Measurements from ENCODE around the gene FAM131B.

Gene FAM131B

DNA sequence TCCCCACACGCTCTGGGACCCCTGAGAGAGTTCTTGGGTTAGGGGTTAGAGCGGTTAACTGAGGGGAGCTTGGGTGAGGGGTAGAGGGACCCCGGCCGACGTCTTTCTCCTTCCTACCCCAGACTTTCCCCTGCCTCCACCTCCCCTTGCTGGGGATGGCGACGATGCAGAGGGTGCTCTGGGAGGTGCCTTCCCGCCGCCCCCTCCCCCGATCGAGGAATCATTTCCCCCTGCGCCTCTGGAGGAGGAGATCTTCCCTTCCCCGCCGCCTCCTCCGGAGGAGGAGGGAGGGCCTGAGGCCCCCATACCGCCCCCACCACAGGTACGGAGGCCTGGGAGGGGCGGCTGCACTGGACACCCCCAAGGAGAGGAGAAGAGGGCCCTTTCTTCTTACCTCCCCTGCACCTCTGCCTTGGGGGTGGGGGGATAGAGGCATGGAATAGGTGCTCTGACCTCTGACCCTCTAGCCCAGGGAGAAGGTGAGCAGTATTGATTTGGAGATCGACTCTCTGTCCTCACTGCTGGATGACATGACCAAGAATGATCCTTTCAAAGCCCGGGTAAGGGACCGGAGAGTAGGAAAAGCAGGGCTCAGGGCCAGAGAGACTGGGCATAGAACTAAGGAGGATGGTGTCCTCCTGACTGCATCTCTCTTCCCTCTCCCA lies 19.7 kb upstream of the FAM131B start:
- DNase-seq: no peak

DNA sequence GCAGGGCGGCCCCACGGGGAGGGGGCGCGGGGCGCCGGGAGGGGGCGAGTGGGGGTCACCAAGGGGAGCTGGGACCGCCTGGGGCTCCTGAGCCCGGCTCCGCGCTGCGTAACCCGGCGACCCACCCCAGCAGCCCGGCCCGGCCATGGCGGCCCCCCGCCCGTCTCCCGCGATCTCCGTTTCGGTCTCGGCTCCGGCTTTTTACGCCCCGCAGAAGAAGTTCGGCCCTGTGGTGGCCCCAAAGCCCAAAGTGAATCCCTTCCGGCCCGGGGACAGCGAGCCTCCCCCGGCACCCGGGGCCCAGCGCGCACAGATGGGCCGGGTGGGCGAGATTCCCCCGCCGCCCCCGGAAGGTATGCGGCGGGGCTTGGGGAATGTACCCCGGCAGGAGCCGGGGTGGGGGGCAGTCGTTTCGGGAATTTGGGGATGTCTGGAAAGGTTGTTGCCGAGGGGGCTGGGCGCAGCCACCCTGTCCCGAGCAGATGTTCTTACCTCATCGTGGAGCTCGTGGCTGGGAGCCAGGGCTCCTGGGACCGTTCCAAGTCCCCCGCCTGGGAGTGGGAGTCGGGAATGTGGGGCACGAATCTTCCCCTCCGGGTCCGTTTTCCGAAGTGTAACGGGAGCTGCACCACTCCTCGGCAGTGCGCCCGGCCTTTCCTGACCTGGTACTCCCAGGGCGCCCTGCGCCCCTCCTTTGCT lies 19.1 kb upstream of the FAM131B start:
- DNase-seq: peak in 1 of 5 experiments; percentile 31

DNA sequence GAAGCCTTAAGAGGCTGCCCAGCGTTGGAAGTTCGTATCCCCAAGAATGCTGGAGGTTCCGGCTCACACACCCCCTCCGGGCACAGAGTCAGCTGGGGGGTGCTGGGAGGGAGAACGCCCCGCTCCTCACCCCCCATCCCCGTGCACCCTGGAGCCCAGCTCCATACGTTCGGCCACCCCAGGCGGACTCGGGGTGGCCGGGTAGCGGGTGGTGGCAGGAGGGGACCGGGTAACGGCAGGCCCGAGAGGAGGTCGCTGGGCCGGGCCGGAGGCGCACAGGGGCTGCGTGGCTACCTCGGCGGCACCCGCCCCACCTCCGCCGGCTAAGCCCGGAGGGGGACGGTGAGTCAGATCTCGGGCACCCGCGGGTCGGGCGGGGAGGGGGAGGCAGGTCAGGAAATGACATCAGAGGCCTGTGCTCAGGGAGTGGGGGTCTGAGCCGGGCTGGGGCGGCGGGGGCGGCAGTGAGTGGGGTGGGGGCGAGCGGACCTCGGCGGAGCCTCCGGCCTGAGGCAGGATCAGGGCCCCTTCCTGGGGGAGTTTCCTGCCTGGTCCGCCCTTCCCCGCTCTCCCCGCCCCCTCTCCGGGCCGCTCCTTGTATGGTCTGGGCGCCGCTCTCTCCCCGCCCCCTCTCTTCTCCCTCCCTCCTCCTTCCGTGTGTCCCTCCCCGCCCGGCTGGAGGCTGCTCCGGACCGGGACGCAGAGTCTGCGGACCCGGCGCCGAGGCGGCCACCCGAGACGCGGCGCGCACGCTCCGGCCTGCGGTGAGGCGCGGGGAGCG lies 18.3 kb upstream of the FAM131B start, which contains the start of gene ZYX:
ZYX (plus strand) TSS at position 700 of the 781 bp plus-strand sequence. CDS start 227 bp downstream, outside the sequence.
- peak; percentile 66 to 91 (median 79) for DNase-seq

DNA sequence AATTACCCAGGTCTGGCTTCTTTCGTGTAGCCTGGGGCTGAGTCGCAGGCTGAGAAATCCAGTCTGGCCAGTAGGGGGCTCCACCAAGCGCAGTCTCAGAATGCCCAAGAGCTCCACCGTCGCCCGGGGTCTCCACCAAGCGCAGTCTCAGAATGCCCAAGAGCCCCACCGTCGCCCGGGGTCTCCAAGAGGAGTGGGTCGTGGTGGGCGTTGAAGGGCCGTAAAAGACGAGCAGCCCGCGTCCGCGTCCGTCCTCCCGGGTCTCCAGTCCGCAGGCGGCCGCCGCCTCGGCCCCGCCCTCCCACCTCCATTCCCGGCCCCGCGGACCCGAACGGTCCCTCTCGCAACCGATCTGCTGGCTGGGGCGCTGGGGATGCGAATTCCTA lies 17.7 kb upstream of the FAM131B start:
- DNase-seq: peak; percentile 67 to 89 (median 76)

DNA sequence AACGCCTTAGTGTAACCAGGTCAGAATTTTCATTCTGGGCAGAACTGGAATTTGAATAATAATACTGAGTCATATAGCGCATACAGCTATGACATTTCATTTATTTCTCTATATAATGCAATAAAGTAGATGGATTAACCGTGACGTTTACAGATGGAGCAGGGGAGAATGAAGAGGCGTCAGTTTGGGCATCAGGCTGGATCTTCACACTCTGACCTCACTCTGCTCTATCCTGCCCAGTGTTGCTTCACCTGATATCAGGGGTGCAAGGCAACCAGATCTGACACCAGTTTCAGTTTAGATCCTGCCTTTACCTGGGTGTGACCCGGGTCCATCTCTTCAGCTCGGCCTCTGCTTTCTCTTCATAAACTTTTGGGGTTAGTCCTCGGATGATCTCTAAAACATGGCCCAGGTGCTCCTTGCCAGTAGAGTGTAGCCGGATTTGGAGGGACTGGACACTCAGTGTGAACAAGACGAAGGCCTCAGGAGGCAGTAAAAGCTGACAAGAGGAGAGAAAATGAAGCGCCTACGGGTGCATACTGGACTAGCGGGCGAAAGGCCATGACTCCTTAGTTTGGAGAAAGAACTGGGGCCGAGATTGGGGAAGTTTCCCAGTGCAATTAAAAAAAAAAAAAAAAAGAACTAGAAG lies 17.2 kb upstream of the FAM131B start:
- peak in 1 of 5 experiments; percentile 42 for DNase-seq

DNA sequence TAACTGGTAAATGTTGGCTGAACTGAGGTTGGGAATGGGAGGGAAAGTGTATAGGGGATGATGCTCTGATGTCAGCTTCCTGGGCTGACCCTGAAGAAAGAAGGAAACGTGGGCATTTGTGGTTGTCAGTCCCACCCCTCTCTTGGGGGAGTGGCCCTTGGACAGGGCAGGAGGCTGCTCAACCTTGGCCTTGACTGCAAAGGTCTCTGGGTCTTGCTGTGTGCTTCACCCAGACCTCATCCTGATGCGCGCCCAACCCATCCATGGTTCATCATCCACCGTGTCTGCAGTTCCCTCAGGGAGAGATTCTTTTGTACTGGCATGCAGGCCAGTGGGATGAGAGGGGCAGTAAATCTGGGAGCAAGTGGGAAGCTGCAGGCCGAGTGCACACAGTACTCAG lies 13.9 kb upstream of the FAM131B start:
- DNase-seq: no peak

DNA sequence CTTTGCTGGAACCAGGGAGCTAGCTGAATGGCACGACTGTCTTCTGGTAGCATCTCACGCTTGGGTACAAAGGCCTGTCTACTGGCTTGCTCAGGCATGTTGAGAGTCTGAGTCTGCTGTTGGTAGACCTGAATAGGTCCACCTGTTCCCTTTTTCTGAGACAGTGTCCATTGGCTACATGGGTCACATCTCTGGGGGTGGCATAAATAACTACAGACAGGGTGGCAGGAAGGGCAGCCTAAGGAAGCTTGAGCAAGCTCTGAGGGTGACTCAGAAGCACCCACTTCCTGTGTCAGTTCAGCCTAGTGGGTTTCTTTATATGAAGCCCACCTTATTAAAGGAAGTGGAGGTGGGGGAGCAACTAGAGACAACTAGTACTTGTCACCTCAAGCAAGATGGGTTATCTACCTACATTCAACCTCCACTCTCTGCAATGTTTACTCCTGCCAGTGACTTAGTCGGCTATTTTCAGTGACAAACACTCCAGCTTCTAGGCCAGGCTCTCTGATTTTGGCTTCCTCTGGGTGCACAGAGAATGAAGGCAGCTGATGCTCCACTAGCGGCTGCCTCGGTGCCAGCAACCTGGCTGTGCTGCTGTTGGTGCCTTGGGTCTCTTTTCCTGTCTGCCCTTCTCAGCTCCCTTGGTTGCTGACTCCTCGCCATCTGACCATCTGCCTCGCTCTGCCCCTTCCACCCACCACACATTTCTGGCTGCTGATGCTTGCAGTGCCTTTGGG lies 13.0 kb upstream of the FAM131B start:
- DNase-seq: peak in 2 of 5 experiments; percentile 76 to 88

DNA sequence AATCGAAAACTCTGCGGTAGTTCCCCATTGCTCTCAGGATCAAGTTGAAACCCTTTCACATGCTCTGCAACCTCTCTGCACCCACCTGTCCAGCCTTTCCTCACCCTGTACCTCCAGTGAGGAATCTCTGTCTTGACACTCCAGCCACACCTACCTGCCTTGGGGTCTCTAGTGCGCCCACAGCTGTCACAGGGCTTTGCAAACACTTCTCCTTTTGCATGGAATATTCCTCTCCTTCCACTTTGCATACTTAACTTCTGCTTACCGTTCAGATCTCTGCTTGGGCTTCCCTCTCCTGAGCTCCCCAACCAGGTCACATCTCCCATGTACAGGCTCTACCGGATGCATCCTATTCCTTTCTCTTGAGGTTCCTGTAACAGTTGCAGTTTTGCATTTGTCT lies 12.0 kb upstream of the FAM131B start:
- no peak for DNase-seq

DNA sequence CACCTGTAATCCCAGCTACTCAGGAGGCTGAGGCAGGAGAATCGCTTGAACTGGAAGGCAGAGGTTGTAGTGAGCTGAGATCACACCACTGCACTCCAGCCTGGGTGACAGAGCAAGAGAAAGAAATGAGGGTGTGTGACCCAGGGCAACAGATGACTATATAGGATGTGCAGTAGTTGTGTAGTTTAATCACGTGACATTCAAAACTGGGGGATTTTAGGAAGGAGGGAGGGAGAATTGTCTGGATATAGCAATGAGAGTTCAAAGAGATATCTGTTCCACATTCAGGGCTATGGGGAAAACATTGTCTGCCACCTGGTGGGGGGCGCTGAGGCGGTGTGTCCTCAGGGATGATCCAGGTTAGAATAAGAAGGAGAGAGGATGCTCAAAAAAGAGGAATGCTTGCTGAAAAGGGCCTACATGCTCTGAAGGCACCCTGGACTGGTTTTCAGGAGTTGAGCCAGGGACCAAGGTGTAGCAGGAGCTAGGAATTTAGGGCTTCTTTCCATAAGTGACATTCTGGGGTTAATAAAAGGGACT lies 10.8 kb upstream of the FAM131B start:
- no peak for DNase-seq

DNA sequence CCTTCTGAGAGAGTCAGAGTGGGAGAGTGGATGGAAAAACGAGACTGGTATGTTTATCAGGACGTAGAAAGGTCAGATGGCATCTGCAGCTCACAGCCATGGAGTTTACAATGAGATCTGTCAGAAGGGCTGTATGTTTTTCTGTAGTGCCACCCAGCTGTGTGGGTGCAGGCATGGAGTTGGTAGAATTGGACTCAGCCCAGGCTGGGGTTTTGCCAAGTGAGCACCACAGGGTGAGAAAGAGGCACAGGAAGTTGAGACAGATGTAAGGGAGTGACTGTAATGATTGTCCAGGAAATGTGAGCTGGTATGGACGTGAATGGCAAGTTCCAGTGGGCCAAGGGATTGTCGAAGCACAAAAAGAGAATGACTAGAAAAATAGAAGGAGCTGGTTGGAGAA lies 9.6 kb upstream of the FAM131B start:
- peak in 2 of 5 experiments; percentile 47 to 54 for DNase-seq

DNA sequence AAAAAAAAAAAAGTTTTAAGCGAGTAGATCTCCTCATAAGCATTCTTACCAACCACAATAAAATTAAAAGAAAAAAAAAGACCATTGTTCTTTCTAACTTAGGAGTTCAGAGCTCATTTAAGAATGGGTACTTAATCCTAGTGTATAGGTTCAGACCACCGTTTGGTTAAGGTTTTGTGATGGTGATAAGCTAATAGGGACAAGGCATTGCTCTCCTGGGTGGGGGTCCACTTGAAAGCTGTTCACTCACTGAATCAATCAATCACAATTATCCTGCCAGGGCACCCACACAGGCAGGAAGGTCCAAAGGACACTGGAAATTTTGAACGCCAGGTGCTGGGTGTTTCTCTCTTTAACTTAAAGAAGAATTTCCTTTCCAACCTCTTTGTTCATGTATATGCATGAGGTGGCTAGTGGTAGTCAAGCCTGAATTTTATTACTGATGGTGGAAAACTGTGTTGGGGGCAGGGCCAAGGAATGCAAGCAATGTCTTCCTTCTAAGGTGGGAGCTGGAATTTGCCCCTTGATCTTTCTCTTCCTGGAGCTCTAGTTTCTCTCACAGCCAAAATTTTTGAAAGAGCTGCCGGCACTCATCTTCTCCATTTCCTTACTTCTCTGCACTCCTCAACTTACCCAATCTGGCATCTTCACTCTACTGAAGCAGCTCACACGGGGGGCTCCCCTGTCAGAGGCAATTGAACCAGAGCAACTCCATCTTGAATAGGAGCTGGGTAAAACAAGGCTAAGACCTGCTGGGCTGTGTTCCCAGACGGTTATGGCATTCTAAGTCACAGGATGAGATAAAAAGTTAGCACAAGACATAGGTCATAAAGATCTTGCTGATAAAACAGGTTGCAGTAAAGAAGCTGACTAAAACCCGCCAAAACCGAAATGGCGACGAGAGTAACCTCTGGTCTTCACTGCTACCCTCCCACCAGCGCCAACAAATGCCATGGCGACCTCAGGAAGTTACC lies 7.5 kb upstream of the FAM131B start:
- peak in 1 of 5 experiments; percentile 52 for DNase-seq

DNA sequence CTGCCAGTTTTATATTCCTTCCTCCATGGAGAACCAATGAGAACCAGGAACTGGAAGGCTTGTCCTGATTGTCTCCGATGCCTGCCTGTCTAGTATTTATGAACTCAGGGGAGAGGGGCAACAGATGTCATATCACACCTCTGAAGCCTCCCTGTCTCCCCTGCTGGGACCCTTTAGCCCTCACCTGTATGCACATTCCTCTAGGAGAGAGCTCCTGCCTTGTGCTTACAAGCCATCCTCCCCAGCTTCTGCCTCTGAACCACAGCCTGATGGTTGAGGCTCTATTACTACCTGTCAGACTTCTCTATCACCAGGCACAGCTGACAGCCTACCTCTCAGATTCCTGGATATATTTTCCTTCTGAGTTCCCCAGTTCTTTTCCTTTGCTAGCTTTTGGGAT lies 5.9 kb upstream of the FAM131B start:
- no peak for DNase-seq

DNA sequence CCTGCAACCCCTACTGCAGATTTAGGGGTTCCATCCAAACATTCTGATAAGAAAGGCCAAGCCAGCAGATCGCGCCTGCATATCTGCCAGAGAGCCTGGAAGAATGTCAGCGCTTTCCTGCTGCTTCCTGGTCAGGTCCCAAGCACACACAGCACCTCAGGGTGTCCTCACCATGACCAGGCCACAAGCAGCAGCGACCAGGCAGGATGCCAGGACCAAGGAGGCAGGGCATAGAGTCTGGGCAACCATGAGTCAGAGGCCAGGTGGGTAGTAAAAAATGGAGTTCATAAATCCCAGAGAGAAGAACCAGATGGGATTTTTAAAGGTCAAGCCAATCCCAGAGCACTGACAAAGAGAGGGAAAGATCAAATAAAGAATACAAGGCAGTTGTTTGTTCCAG lies 5.5 kb upstream of the FAM131B start:
- no peak for DNase-seq

DNA sequence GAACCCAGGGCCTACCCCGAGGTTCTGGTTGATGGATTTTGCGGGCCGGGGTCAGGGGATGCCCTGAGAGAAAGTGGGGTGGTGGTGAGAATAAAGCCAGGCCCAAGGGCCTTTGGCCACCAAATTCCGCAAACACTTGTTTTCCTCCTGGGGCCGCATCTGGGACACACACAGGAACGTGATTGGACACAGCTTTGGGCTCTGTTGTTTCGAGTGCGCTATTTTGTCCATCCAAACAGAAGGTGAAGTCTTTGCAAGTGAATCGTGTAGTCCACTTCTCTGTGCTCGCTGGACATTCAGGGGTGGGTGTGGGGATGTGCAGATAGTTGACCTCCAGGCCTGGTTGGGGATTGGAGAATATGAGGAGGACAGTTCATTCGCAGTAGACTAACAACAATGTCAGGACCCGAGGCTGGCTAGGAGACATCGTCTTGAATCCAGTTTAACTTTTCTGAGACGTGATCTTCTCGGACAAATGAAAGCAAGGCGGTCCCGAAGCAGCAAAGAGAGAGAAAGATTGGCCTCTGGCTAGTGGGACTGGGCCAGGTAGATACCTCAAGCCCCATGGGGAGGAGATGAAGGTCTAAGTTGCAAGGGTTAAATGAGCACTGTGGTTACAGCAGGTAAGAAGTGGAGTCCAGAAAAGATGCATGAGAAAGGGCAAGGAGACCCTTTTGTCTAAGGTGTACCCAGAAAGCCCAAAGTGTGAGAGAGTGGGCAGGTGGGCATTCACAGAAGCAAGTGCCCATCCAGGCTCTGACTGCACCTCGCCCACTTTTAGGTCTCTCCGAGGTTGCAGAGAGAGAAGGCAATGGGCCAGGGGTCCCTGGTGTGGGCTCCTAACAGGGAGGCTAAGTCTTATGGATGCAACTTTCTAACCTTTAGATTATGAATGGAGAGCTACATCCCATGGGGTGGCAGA lies 764 bp upstream of the FAM131B start:
- DNase-seq: no peak

DNA sequence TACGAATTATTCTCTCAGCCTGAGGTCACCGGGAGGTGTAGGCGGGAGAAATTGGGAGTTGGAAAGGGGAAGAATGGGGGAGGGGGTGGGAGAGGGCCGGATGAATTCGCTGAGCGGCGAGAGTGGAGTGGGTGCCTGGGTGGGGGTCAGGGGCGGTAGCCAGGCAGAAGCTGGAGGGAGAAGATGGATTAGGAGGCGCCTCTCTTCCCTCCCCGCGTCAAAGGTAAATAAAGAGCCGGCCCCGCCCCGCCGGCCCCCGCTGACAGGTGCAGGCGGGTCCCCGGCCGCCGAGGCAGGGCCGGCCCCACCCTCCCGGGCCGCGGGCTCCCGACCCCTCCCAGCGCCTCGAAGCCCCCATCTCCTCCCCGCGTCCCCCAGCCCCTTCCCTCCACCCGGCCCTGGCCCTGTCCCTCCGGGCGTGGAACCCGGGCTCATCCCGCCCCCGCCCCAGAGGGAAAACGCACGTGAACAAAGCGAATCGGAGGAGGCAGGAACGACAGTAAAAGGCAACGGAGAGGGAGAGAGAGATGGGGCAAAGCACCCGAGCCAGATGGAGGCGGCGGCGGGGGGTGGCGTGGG lies 872 bp downstream of the FAM131B start:
- DNase-seq: no peak

DNA sequence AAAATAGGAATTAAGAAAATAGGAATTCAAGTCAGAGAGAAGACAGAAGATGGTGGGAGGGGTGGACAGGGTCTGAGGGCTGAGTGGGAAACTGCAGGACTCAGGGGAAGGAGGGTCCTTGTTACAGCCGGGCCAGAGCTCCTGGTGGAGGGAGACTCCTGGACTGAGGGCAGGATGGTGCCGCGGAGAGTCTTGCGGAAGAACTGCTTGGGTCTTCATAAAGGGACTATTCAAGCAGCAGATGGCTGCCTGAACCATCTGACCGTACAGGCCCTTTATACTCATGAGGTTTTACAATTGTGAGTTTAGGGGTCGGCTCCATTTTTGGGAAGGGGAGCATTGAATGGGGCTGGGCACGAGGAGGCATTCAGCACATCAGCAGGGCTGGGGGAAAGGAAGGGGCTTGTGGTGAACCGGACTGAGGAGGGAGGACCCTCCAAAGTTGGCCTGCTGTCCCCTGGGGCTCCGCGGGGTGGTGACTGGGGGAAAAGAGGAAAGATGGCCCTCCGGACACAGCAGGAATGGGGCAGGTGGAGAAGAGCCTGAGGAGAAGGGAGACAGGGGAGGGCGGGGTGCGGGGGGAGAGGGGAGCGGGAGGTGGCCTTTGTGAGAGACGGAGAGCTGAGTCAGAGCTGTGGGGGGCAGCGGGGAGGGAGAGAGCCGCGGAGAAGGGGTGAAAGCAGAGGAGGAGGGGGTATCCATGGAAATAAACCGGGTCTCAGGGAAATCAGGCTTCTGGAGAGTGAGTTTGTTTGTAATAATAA lies 1.5 kb downstream of the FAM131B start:
- no peak for DNase-seq

DNA sequence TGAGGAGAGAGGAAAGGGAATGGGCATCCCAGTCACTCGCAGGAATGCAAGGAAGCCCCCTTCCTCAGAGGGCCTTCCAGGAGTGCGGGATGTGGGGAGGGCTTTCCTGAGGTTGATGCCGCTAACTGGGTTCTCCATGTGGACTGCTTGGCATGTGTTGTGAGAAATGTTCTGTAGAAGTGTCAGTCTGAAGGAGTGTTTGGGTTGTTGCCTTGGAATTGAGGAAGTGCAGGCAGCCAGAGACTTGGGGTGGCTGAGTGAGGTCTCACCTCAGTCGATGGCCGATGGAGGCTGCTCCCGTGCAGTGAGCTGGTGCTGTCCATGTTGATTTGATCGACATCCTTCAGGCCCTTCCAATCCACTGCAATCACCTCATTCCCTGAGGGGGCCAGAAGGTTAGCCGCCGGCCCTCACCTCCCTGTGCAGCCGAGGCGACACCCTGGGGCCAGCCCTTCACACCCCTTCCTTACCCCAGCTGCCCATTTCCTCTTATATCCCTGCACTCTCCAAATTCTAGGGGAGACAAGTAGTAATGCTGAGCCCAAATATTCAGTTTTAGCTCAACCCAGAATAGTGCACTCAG lies 2.7 kb downstream of the FAM131B start:
- no peak for DNase-seq

DNA sequence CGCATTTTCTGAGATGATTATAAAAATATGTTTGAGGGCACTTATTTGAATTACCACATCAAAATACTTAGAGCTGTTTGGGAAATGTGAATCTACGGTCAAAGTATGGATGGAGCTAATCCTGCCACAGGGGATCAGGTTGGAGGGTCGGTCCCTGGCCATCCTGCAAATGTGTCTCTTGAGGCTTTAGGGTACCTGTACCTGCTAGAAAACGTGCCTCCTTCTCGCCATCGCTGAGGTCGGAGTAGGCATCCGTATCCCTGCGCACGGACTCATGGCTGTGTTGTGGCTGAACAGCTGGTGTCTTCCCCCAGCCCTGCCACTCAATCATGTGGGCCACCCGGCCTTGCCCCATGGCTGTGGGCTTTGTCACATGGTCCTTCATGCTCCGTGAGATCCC lies 3.9 kb downstream of the FAM131B start:
- no peak for DNase-seq
